IMR-90 (cell line): ENCODE results near the gene MEN1.

Source experiments
- BHLHE40 ChIP-seq: fragments of 150-350 bp; IDR thresholded peaks from 2 replicates; pipeline ENCODE4 v1.6.1; 2016; ENCODE audit warnings: mild to moderate bottlenecking, low read depth, low read length
- CEBPB ChIP-seq: IDR thresholded peaks from 2 replicates; pipeline ENCODE4 v1.6.1; 2012; ENCODE audit warnings: low read depth, low read length, improper control_type of control experiment
- CTCF ChIP-seq: conservative IDR thresholded peaks from 2 replicates; pipeline ENCODE4 v1.5.1; 2012; ENCODE audit warnings: mild to moderate bottlenecking, low read depth, low read length, improper control_type of control experiment
- ELK1 ChIP-seq: fragments of 150-350 bp; IDR thresholded peaks from 2 replicates; pipeline ENCODE4 v1.6.1; 2016; ENCODE audit warnings: low read depth, mild to moderate bottlenecking, low read length, moderate library complexity, borderline replicate concordance
- MAFK ChIP-seq: IDR thresholded peaks from 2 replicates; pipeline ENCODE4 v1.6.1; 2012; ENCODE audit warnings: low read depth, low read length, improper control_type of control experiment
- MAZ ChIP-seq: IDR thresholded peaks from 2 replicates; pipeline ENCODE4 v1.6.1; 2012; ENCODE audit warnings: low read depth, mild to moderate bottlenecking, low read length, improper control_type of control experiment, moderate library complexity, borderline replicate concordance
- MXI1 ChIP-seq: IDR thresholded peaks from 2 replicates; pipeline ENCODE4 v1.6.1; 2012; ENCODE audit warnings: low read depth, mild to moderate bottlenecking, low read length, moderate library complexity, borderline replicate concordance
- POLR2A ChIP-seq: IDR thresholded peaks from 2 replicates; pipeline ENCODE4 v1.6.1; 2012; ENCODE audit warnings: mild to moderate bottlenecking, low read depth, low read length
- RAD21 ChIP-seq: IDR thresholded peaks from 2 replicates; pipeline ENCODE4 v1.6.1; 2012; ENCODE audit warnings: low read length, improper control_type of control experiment
- RFX5 ChIP-seq: IDR thresholded peaks from 2 replicates; pipeline ENCODE4 v1.8.0; 2012; ENCODE audit warnings: low read depth, mild to moderate bottlenecking, low read length, moderate library complexity
- SMC3 ChIP-seq: fragments of 150-350 bp; IDR thresholded peaks from 2 replicates; pipeline ENCODE4 v1.6.1; 2016; ENCODE audit warnings: low read depth, mild to moderate bottlenecking, antibody characterized with exemption, low read length, moderate library complexity
- USF2 ChIP-seq: fragments of 150-350 bp; IDR thresholded peaks from 2 replicates; pipeline ENCODE4 v1.6.1; 2017; ENCODE audit warnings: mild to moderate bottlenecking, antibody characterized with exemption, low read length, low read depth

- TF ChIP-seq ELK1, result no peak
- no peak for TF ChIP-seq BHLHE40
- TF ChIP-seq RAD21, result no peak
- no peak for TF ChIP-seq CTCF
- TF ChIP-seq MXI1, result no peak
- no peak for TF ChIP-seq POLR2A
- no peak for TF ChIP-seq USF2
- no peak for TF ChIP-seq CEBPB
- no peak for TF ChIP-seq RFX5
- no peak for TF ChIP-seq SMC3
- no peak for TF ChIP-seq MAZ
- no peak for TF ChIP-seq MAFK
Observed at GRCh38 chr11:64852804-64853509, 42.6 kb upstream of the MEN1 start.
